IPS DF 6.9 (cell line): ENCODE results near the gene MDFI.

Experiments
- DNase-seq: peaks from one replicate; pipeline ENCODE4 v3.0.0-alpha.2; 2013; ENCODE audit warnings: low read depth, low spot score
- H3K27ac ChIP-seq: one replicate; pipeline ENCODE4 v1.5.1; 2013; ENCODE audit warnings: low read length, control low read depth
- H3K27me3 ChIP-seq: 2 replicates; pipeline ENCODE4 v1.6.1; 2013; ENCODE audit warnings: mild to moderate bottlenecking, low read length; ENCODE audit not compliant: control insufficient read depth, insufficient read depth
- H3K36me3 ChIP-seq: 2 replicates; pipeline ENCODE4 v1.6.1; 2013; ENCODE audit warnings: low read length; ENCODE audit not compliant: control insufficient read depth, insufficient read depth
- H3K4me1 ChIP-seq: 2 replicates; pipeline ENCODE4 v1.6.1; 2013; ENCODE audit warnings: low read length; ENCODE audit not compliant: control insufficient read depth, insufficient read depth
- H3K4me3 ChIP-seq: 2 replicates; pipeline ENCODE4 v1.5.1; 2013; ENCODE audit warnings: mild to moderate bottlenecking, low read length
- H3K9me3 ChIP-seq: 2 replicates; pipeline ENCODE4 v1.6.1; 2013; ENCODE audit warnings: low read length, inconsistent platforms; ENCODE audit not compliant: control insufficient read depth, insufficient read depth
- WGBS: extraction: QIAGEN DNeasy Blood & Tissue Kit; methylation state at CpG from one replicate; pipeline ENCODE4 v1.1.7; 2013; ENCODE audit warnings: mixed read lengths, missing lambda C conversion rate; ENCODE audit not compliant: insufficient read length, insufficient coverage; 5-methylcytosine and 5-hydroxymethylcytosine counted together

MDFI gene

DNA sequence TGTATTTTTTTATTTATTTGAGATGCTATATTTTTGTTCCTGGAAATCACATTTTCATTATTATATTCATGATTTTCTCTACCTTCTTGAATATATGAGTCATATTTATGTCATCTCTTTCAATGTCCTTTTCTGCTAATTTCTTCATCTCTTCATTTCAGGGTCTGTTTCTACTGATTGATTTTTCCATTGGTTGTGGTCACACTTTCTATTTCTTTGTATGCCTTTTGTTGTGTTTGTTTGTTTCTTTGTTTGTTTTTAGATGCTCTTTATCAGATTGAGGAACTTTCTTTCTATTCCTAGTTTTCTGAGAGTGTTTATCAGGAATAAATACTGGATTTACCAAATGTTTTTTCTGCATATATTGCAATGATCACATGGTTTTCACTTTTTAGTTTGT lies 16.9 kb upstream of the MDFI start:
- H3K27ac ChIP-seq = no peak overlapping the region
- no peak overlapping the region for H3K4me3 ChIP-seq
- DNase-seq = no peak
- H3K36me3 ChIP-seq = no peaks in the 10 kb centered on the region
- H3K4me1 ChIP-seq = no peaks in the 10 kb centered on the region
- no peaks in the 10 kb centered on the region for H3K27me3 ChIP-seq
- no peaks in the 10 kb centered on the region for H3K9me3 ChIP-seq

- H3K4me1 ChIP-seq = no peaks in the 10 kb centered on the region
- H3K9me3 ChIP-seq = no peaks in the 10 kb centered on the region
- H3K36me3 ChIP-seq = no peaks in the 10 kb centered on the region
- no peaks in the 10 kb centered on the region for H3K27me3 ChIP-seq
- no peak overlapping the region for H3K4me3 ChIP-seq
- no CpG with 5 or more reads among the region's 2 CpGs for WGBS
- no peak overlapping the region for H3K27ac ChIP-seq
- DNase-seq = no peak
Observed at GRCh38 chr6:41621802-41622201, 16.5 kb upstream of the MDFI start.

DNA sequence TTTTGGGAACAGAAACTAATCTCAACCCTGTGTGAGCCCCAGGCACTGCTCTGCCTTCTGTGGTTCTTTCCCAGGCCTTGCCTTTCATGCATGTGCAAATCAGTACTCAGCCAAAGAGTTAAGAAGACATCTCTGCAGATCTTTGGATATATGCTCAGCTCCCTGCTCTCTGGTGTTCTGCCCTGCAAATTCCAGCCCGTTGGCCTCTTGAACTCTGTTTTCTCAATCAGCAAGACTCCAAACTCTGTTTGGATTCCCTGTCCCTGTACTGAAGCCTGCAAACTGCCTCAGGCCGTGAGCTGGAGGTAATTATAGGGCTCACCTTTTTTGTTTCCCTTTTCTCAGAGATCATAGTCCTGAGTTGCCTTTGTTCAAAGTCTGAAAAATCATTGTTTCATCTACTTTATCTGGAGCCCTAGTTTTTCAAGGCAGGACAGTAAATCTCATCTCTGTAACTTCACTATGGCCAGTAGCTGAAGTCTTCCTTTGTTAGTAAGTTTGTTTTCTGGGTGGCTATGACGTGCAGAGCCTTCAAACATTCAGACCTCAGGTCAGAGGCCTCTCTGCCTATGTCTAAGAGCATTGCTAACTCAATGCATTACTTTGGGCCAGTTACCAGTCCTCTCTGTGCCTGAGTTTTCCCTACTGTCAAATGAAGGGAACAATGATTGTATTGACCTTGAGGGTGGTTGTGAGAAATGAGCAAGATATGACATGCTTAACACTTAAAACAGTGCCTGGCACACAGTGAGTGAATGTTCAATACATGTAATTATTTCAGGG lies 15.9 kb upstream of the MDFI start:
- H3K4me1 ChIP-seq = no peaks in the 10 kb centered on the region

GRCh38 chr6:41623330-41623729 lies 14.9 kb upstream of the MDFI start:
- no peaks in the 10 kb centered on the region for H3K27me3 ChIP-seq
- H3K9me3 ChIP-seq = no peaks in the 10 kb centered on the region
- no CpG with 5 or more reads among the region's 6 CpGs for WGBS

More for the DNA sequence above, 15.9 kb upstream of the MDFI start:
- no peak overlapping the region for H3K4me3 ChIP-seq
- no peaks in the 10 kb centered on the region for H3K9me3 ChIP-seq
- WGBS = no CpG with 5 or more reads among the region's 3 CpGs
- no peaks in the 10 kb centered on the region for H3K36me3 ChIP-seq
- H3K27ac ChIP-seq = no peak overlapping the region
- no peak for DNase-seq
- H3K27me3 ChIP-seq = no peaks in the 10 kb centered on the region

DNA sequence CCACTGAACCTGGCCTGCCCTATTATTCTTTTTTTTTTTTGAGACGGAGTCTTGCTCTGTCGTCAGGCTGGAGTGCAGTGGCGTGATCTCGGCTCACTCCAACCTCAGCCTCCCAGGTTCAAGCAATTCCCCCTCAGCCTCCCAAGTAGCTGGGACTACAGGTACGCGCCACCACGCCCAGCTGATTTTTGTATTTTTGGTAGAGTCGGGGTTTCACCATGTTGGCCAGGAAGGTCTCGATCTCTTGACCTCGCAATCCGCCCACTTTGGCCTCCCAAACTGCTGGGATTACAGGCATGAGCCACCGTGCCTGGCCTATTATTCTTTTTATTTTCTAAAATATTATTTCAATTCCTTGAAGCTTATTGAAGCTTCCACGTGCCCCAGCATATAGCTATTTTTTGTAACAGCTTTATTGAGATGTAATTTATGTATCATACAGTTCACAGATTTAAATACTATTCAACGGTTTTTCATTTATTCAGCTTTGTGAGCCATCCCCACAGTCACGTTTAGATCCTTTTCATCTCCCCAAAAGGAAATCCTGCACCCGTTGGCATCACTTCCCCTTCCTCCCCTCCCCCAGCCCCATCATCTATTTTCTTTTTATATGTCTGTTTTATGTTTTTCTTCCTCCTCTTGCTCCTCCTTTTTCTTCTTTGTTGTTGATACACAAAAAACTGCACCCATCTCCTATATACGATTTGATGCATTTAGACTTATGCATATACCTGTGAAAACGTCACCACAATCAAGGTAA lies 13.5 kb upstream of the MDFI start:
- Histone ChIP-seq H3K4me3 (no peak overlapping the region), H3K9me3 (no peaks in the 10 kb centered on the region), H3K27ac (no peak overlapping the region), H3K4me1 (no peaks in the 10 kb centered on the region), H3K36me3 (no peaks in the 10 kb centered on the region), H3K27me3 (no peaks in the 10 kb centered on the region)
- DNase-seq = no peak
- WGBS = no CpG with 5 or more reads among the region's 18 CpGs

More at GRCh38 chr6:41623330-41623729, 14.9 kb upstream of the MDFI start:
- no peaks in the 10 kb centered on the region for H3K36me3 ChIP-seq
- no peak overlapping the region for H3K4me3 ChIP-seq
- H3K27ac ChIP-seq = no peak overlapping the region
- H3K4me1 ChIP-seq = no peaks in the 10 kb centered on the region
- DNase-seq = no peak

- no peaks in the 10 kb centered on the region for H3K4me1 ChIP-seq
- no peaks in the 10 kb centered on the region for H3K27me3 ChIP-seq
- no peak overlapping the region for H3K4me3 ChIP-seq
- no peak overlapping the region for H3K27ac ChIP-seq
- no peaks in the 10 kb centered on the region for H3K36me3 ChIP-seq
- no peaks in the 10 kb centered on the region for H3K9me3 ChIP-seq
- DNase-seq = no peak
- WGBS = no CpG with 5 or more reads among the region's 6 CpGs
Observed at GRCh38 chr6:41625442-41625841, 12.8 kb upstream of the MDFI start.

GRCh38 chr6:41626022-41626421 lies 12.2 kb upstream of the MDFI start:
- DNase-seq = no peak
- WGBS = no CpG with 5 or more reads among the region's 4 CpGs
- Histone ChIP-seq H3K4me3 (no peak overlapping the region), H3K9me3 (no peaks in the 10 kb centered on the region), H3K27ac (no peak overlapping the region), H3K27me3 (no peaks in the 10 kb centered on the region), H3K36me3 (no peaks in the 10 kb centered on the region), H3K4me1 (no peaks in the 10 kb centered on the region)

- Histone ChIP-seq H3K36me3 (no peaks in the 10 kb centered on the region), H3K4me3 (no peak overlapping the region), H3K4me1 (no peaks in the 10 kb centered on the region), H3K27ac (no peak overlapping the region), H3K27me3 (no peaks in the 10 kb centered on the region), H3K9me3 (no peaks in the 10 kb centered on the region)
- no CpG with 5 or more reads among the region's 8 CpGs for WGBS
- no peak for DNase-seq
Observed at GRCh38 chr6:41626917-41627316, 11.4 kb upstream of the MDFI start.

GRCh38 chr6:41629128-41629527 lies 9.1 kb upstream of the MDFI start:
- Histone ChIP-seq H3K27ac (no peak overlapping the region), H3K36me3 (no peaks in the 10 kb centered on the region), H3K4me1 (no peaks in the 10 kb centered on the region), H3K9me3 (no peaks in the 10 kb centered on the region), H3K27me3 (no peaks in the 10 kb centered on the region), H3K4me3 (no peak overlapping the region)
- no peak for DNase-seq
- no CpG with 5 or more reads among the region's 2 CpGs for WGBS

GRCh38 chr6:41630069-41630468 lies 8.2 kb upstream of the MDFI start:
- no peak for DNase-seq
- no CpG with 5 or more reads among the region's 6 CpGs for WGBS
- no peaks in the 10 kb centered on the region for H3K36me3 ChIP-seq
- H3K27me3 ChIP-seq = no peaks in the 10 kb centered on the region
- no peaks in the 10 kb centered on the region for H3K9me3 ChIP-seq
- no peak overlapping the region for H3K4me3 ChIP-seq
- H3K4me1 ChIP-seq = peaks cover 2% of the 10 kb centered on the region; the same call in 1 of the 2 replicates
- no peak overlapping the region for H3K27ac ChIP-seq
